K562 (cell line): ENCODE data around the gene ARSK. TPM values are rescaled to one million over a fixed set of nuclear protein-coding genes. Genes with fewer than 3 reads are reported as not detected.

Experiments used
- BCLAF1 ChIP-seq, 2 experiments: fragments of 450-650 bp in 1 of 2; IDR thresholded peaks; 2 replicates each; pipeline ENCODE4 v1.6.1; 2011 to 2017; ENCODE audit warnings: low read depth in 2 of 2, antibody characterized with exemption in 1 of 2, borderline replicate concordance in 1 of 2, low read length in 1 of 2, mild to moderate bottlenecking in 1 of 2, mixed read lengths in 1 of 2; ENCODE audit not compliant: control insufficient read depth in 1 of 2
- CREB5 ChIP-seq: fragments of 250-450 bp; sonication (Bioruptor Pico); IDR thresholded peaks from 2 replicates; pipeline ENCODE4 v1.5.0; 2020; ENCODE audit warnings: mild to moderate bottlenecking
- ETV1 ChIP-seq: fragments of 450-650 bp; conservative IDR thresholded peaks from 2 replicates; pipeline ENCODE4 v1.6.1; 2016; ENCODE audit warnings: missing genetic modification characterization, control low read depth, low read depth, missing compliant biosample characterization
- ETV5 ChIP-seq: sonication (generic); formaldehyde crosslinking; IDR thresholded peaks from 2 replicates; pipeline ENCODE4 v1.4.0; 2020; ENCODE audit warnings: low read depth, mild to moderate bottlenecking, missing genetic modification reagents
- MECOM ChIP-seq: fragments of 250-450 bp; sonication (Bioruptor Pico); IDR thresholded peaks from 2 replicates; pipeline ENCODE4 v1.8.0; 2022; ENCODE audit warnings: inconsistent platforms
- MTA3 ChIP-seq: fragments of 450-650 bp; formaldehyde crosslinking; IDR thresholded peaks from 2 replicates; pipeline ENCODE4 v1.6.1; 2017; ENCODE audit warnings: mild to moderate bottlenecking, borderline replicate concordance
- SNIP1 ChIP-seq: fragments of 450-650 bp; IDR thresholded peaks from 2 replicates; pipeline ENCODE4 v1.7.1; 2017; ENCODE audit warnings: low read depth, mild to moderate bottlenecking
- ZBTB43 ChIP-seq: sonication (generic); formaldehyde crosslinking; IDR thresholded peaks from 2 replicates; pipeline ENCODE4 v1.8.0; 2023; ENCODE audit warnings: mild to moderate bottlenecking, missing genetic modification reagents
- ZHX1 ChIP-seq: fragments of 150-350 bp; conservative IDR thresholded peaks from 2 replicates; pipeline ENCODE4 v1.6.1; 2014; ENCODE audit warnings: low read length
- ZNF512 ChIP-seq: IDR thresholded peaks from 2 replicates; pipeline ENCODE4 v1.6.1; 2016; ENCODE audit warnings: missing genetic modification characterization, missing compliant biosample characterization
- ZNF644 ChIP-seq: fragments of 200-800 bp; sonication (Bioruptor generic); IDR thresholded peaks from 2 replicates; pipeline ENCODE4 v1.6.1; 2016; ENCODE audit warnings: low read depth, missing genetic modification characterization, missing compliant biosample characterization
- polyA plus RNA-seq, 8 experiments: library from polyadenylated mRNA; depleted of rRNA in 4 of 8; stranded (reverse) in 5 of 8; unstranded in 3 of 8; fragments of >200 nt; fragmentation: Nextera tagmentation in 2 of 8; fragmentation: Illumina TruSeq in 1 of 8; extraction: Ambion mirVana in 2 of 8; extraction: Trizol in 1 of 8; gene quantifications; 2 replicates each; pipeline versions ENCODE4 v1.2.1 to v1.2.3, GENCODE V29; 2011 to 2014; ENCODE audit warnings: inconsistent platforms in 1 of 8, missing spikeins in 1 of 8
- total RNA-seq, 7 experiments: library from RNA; depleted of rRNA in 6 of 7; stranded (reverse); fragments of >200 nt in 6 of 7; fragmentation: Illumina TruSeq in 2 of 7; extraction: Trizol in 2 of 7; gene quantifications; 2 replicates each; pipeline versions ENCODE4 v1.2.1 to v1.2.3, GENCODE V29; 2011 to 2021; ENCODE audit warnings: low replicate concordance in 1 of 7
- TF ChIP-seq, protein P1 (sequence below): fragments of 450-650 bp; IDR thresholded peaks from 2 replicates; pipeline ENCODE4 v1.6.1; 2016
- TF ChIP-seq, protein P2 (sequence below), 2 experiments: fragments of 450-650 bp in 1 of 2; sonication (generic) in 1 of 2; formaldehyde crosslinking in 1 of 2; IDR thresholded peaks in 1 of 2; conservative IDR thresholded peaks in 1 of 2; 2 replicates each; pipeline versions ENCODE4 v1.6.1 to v1.8.1; 2016 to 2023; ENCODE audit warnings: mild to moderate bottlenecking in 2 of 2, moderate library complexity in 2 of 2, inconsistent platforms in 1 of 2, missing genetic modification reagents in 1 of 2

ARSK gene
- total and polyA plus RNA-seq, 9 of the 15 experiments (the other 6 are each of a cell fraction or from before 2014, with no cell fraction given) = 2.7 to 9.4 (median 7.1) TPM

DNA sequence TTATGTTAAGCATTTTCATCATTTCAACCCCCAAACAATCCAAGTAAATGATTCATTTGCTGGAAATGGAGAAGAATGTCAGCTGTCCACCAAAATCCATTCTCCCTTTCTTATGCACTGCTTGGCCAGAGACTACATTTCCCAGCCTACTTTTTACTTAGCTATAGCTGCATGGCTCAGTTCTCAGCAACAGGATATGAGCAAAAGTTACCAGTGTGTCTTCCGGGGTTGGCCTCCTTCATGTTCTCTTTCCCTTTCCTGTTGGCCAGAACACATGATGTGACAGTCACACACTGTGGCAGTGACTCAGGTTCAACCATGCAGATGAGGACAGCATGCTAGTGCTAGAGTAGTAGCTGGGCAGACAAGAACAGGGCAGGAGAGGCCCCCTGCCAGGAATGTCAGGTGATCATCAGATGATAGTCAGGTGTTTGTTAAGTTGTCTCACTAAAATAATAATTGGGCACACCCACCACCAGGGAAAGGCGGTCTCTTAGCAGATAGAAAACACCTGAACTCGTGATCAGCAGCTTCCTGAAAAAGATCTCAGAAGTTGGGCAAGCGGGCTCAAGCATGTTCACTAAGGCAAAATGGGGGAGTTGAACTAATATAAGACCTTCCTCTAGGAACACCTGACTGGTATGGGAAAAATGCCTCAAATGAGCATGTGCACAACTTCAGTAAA is 77.2 kb downstream of the ARSK start (continued):
- TF ChIP-seq ETV1 (tag) (0 out of 2 replicates have a peak, but pooled peaks have one; percentile 28), MECOM (CRISPR knock-in tag) (no peak), ZNF644 (tag) (no peak), ZNF512 (tag) (no peak), ZHX1 (no peak), ETV5 (CRISPR knock-in tag) (no peak), CREB5 (CRISPR knock-in tag) (no peak), BCLAF1 (IDR thresholded peaks at IDR 0.05; ENCODE audit: borderline replicate concordance in 1 of 2, control insufficient read depth in 1 of 2, low read depth in 2 of 2, low read length in 1 of 2) (no peak), ZBTB43 (no peak), SNIP1 (no peak), MTA3 (no peak)
- TF ChIP-seq, protein P1, sequence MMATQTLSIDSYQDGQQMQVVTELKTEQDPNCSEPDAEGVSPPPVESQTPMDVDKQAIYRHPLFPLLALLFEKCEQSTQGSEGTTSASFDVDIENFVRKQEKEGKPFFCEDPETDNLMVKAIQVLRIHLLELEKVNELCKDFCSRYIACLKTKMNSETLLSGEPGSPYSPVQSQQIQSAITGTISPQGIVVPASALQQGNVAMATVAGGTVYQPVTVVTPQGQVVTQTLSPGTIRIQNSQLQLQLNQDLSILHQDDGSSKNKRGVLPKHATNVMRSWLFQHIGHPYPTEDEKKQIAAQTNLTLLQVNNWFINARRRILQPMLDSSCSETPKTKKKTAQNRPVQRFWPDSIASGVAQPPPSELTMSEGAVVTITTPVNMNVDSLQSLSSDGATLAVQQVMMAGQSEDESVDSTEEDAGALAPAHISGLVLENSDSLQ = peak; percentile 68
- TF ChIP-seq, protein P2, sequence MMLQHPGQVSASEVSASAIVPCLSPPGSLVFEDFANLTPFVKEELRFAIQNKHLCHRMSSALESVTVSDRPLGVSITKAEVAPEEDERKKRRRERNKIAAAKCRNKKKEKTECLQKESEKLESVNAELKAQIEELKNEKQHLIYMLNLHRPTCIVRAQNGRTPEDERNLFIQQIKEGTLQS (IDR thresholded peaks at IDR 0.05) = peak; percentile 21; the same call in 1 of the 2 replicates
- TF ChIP-seq, protein P2 (CRISPR knock-in tag; conservative IDR thresholded peaks at IDR 0.05) = no peak
